GM12878 (cell line): ENCODE measurements around the gene DUSP16. TPM values are rescaled to one million over a fixed set of nuclear protein-coding genes. Genes with fewer than 3 reads are reported as not detected.

Experiments
- ATAC-seq: fragments of 200-7000 bp; cut with Tn5 transposase; 3 replicates; pipeline ENCODE4 v1.9.1; 2020; ENCODE audit warnings: mild to moderate bottlenecking, moderate library complexity
- BruUV-seq: library from RNA; stranded (reverse); fragments of 400-500 nt; replicated peaks from 2 replicates; lab custom pipeline; 2021; lab: Mats Ljungman, UMichigan
- CTCF ChIA-PET: fragments of 300-600 bp; sonication (Branson Sonifier 250); formaldehyde crosslinking; extraction: SDS; loops from one replicate; lab custom pipeline; 2021; ENCODE audit warnings: inconsistent platforms; lab: Yijun Ruan, JAX
- POLR2A ChIA-PET: fragments of 350-600 bp; formaldehyde crosslinking; extraction: SDS; loops from one replicate; lab custom pipeline; 2021; ENCODE audit warnings: inconsistent platforms; lab: Charles Lee
- RAD21 ChIA-PET: fragments of 300-600 bp; sonication (Branson Sonifier 250); formaldehyde crosslinking; loops from one replicate; lab custom pipeline; 2023; ENCODE audit warnings: antibody characterized with exemption; ENCODE audit not compliant: unreplicated experiment; lab: Charles Lee
- SMC1A ChIA-PET: fragments of 300-600 bp; sonication (Branson Sonifier 250); formaldehyde crosslinking; loops from one replicate; lab custom pipeline; 2023; ENCODE audit not compliant: unreplicated experiment, uncharacterized antibody; lab: Charles Lee
- DNase-seq: peaks from one replicate; pipeline ENCODE4 v3.0.0-alpha.2; 2011; ENCODE audit warnings: low read depth, low spot score
- FAIRE-seq: peaks from 3 replicates; lab custom pipeline; 2011; peaks lifted over from hg19 to GRCh38; lab: Jason Lieb, UNC
- H2AFZ ChIP-seq: 2 replicates; pipeline ENCODE4 v1.6.0; 2011; ENCODE audit warnings: low read depth, low read length, control low read depth; ENCODE audit not compliant: control insufficient read depth
- H3K27ac ChIP-seq: 2 replicates; pipeline ENCODE4 v1.5.1; 2011; ENCODE audit warnings: control low read depth; ENCODE audit not compliant: control insufficient read depth, insufficient read depth
- H3K27me3 ChIP-seq, 2 experiments: replicated peaks in 1 of 2; 2 replicates each; pipeline versions ENCODE4 v1.6.0 to v1.6.1; 2011; ENCODE audit warnings: low read length in 1 of 2; ENCODE audit not compliant: control insufficient read depth in 2 of 2, insufficient read depth in 2 of 2
- H3K36me3 ChIP-seq, 2 experiments: 2 replicates each; pipeline ENCODE4 v1.5.1; 2011; ENCODE audit warnings: low read length in 1 of 2; ENCODE audit not compliant: control insufficient read depth in 2 of 2, insufficient read depth in 2 of 2
- H3K4me1 ChIP-seq: 2 replicates; pipeline ENCODE4 v1.6.1; 2011; ENCODE audit warnings: mild to moderate bottlenecking, low read length, moderate library complexity, mixed read lengths; ENCODE audit not compliant: control insufficient read depth, insufficient read depth
- H3K4me2 ChIP-seq: 2 replicates; pipeline ENCODE4 v1.6.0; 2011; ENCODE audit warnings: control low read depth; ENCODE audit not compliant: control insufficient read depth, insufficient read depth
- H3K4me3 ChIP-seq: fragments of 200-600 bp; sonication (generic); 2 replicates; pipeline ENCODE4 v1.5.1; 2016
- H3K79me2 ChIP-seq: 2 replicates; pipeline ENCODE4 v1.6.0; 2011; ENCODE audit warnings: low read length; ENCODE audit not compliant: control insufficient read depth, insufficient read depth
- H3K9ac ChIP-seq: 2 replicates; pipeline ENCODE4 v1.8.0; 2011; ENCODE audit warnings: low read length, control low read depth, mixed read lengths; ENCODE audit not compliant: control insufficient read depth, insufficient read depth
- H3K9me3 ChIP-seq: replicated peaks from 3 replicates; pipeline ENCODE4 v1.5.1; 2011; ENCODE audit warnings: mild to moderate bottlenecking, low read length; ENCODE audit not compliant: control insufficient read depth, insufficient read depth
- H4K20me1 ChIP-seq: 2 replicates; pipeline ENCODE4 v1.6.0; 2011; ENCODE audit not compliant: control insufficient read depth, insufficient read depth
- ATF3 ChIP-seq: IDR thresholded peaks from 2 replicates; pipeline ENCODE4 v1.6.1; 2011; ENCODE audit warnings: low read depth, mild to moderate bottlenecking, low read length, moderate library complexity, borderline replicate concordance; ENCODE audit errors: extremely low read depth
- BHLHE40 ChIP-seq, 2 experiments: fragments of 450-650 bp in 1 of 2; IDR thresholded peaks; 2 replicates each; pipeline ENCODE4 v1.6.1; 2011 to 2017; ENCODE audit warnings: low read depth in 2 of 2, borderline replicate concordance in 1 of 2, improper control_type of control experiment in 1 of 2, low read length in 1 of 2, mild to moderate bottlenecking in 1 of 2
- CHD1 ChIP-seq: IDR thresholded peaks from 2 replicates; pipeline ENCODE4 v1.6.1; 2012; ENCODE audit warnings: low read depth, low read length, improper control_type of control experiment
- HDAC2 ChIP-seq: fragments of 200-600 bp; sonication (generic); IDR thresholded peaks from 2 replicates; pipeline ENCODE4 v1.6.1; 2017
- HDAC6 ChIP-seq: fragments of 200-600 bp; sonication (generic); IDR thresholded peaks from one replicate; pipeline ENCODE4 v1.8.0; 2017; ENCODE audit warnings: antibody characterized with exemption; ENCODE audit not compliant: unreplicated experiment
- IRF3 ChIP-seq: fragments of 450-650 bp; IDR thresholded peaks from 2 replicates; pipeline ENCODE4 v1.6.1; 2014; ENCODE audit warnings: mild to moderate bottlenecking
- MEF2A ChIP-seq: IDR thresholded peaks from 2 replicates; pipeline ENCODE4 v1.6.1; 2011; ENCODE audit warnings: low read depth, mild to moderate bottlenecking, low read length, moderate library complexity; ENCODE audit not compliant: insufficient read depth
- MYC ChIP-seq: IDR thresholded peaks from 2 replicates; pipeline ENCODE4 v1.6.1; 2011; ENCODE audit warnings: mild to moderate bottlenecking, low read length, moderate library complexity, inconsistent platforms; ENCODE audit not compliant: insufficient read depth, insufficient replicate concordance, insufficient read length, severe bottlenecking
- NR2C2 ChIP-seq: IDR thresholded peaks from 2 replicates; pipeline ENCODE4 v1.6.1; 2011; ENCODE audit warnings: borderline replicate concordance, low read depth; ENCODE audit not compliant: control insufficient read depth, insufficient read length
- PBX3 ChIP-seq: IDR thresholded peaks from 2 replicates; pipeline ENCODE4 v1.6.1; 2011; ENCODE audit warnings: mild to moderate bottlenecking, low read depth, low read length, moderate library complexity; ENCODE audit not compliant: insufficient replicate concordance
- RAD51 ChIP-seq: fragments of 450-650 bp; IDR thresholded peaks from 2 replicates; pipeline ENCODE4 v1.6.1; 2016; ENCODE audit warnings: moderate library complexity, mild to moderate bottlenecking, inconsistent platforms
- SMC3 ChIP-seq: IDR thresholded peaks from 2 replicates; pipeline ENCODE4 v1.6.1; 2011; ENCODE audit warnings: low read length, improper control_type of control experiment, borderline replicate concordance
- SP1 ChIP-seq: IDR thresholded peaks from one replicate; pipeline ENCODE4 v1.6.1; 2011; ENCODE audit warnings: low read depth, low read length
- SUPT20H ChIP-seq: IDR thresholded peaks from 2 replicates; pipeline ENCODE4 v1.6.1; 2011; ENCODE audit warnings: low read depth, mild to moderate bottlenecking, low read length, moderate library complexity, borderline replicate concordance; ENCODE audit not compliant: control insufficient read depth
- WGBS: methylation state at CpG from one replicate; pipeline ENCODE4 v1.1.6; 2016; ENCODE audit warnings: low lambda C conversion rate; ENCODE audit not compliant: insufficient replicate concordance, insufficient coverage; ENCODE audit errors: missing lambda C conversion rate; 5-methylcytosine and 5-hydroxymethylcytosine counted together
- in situ Hi-C: fragments of 300-500 bp; cut with MboI; formaldehyde crosslinking; loops from 9 replicates; pipeline ENCODE4 v1.14.3; 2018; ENCODE audit warnings: mixed read lengths
- intact Hi-C: fragments of 100-400 bp; cut with micrococcal nuclease; formaldehyde crosslinking; loops from one replicate; pipeline ENCODE4 v1.14.2; 2022; ENCODE audit not compliant: unreplicated experiment
- polyA plus RNA-seq, 11 experiments: library from polyadenylated mRNA; depleted of rRNA in 4 of 11; unstranded in 6 of 11; stranded (reverse) in 5 of 11; fragments of >200 nt; fragmentation: Nextera tagmentation in 4 of 11; fragmentation: Illumina TruSeq in 1 of 11; extraction: Ambion mirVana in 4 of 11; extraction: Trizol in 1 of 11; gene quantifications; 1 replicate in 1 of 11; 2 replicates in 10 of 11; pipeline versions ENCODE4 v1.2.1 to v1.2.3, GENCODE V29; 2011 to 2016; ENCODE audit warnings: inconsistent platforms in 2 of 11, missing spikeins in 2 of 11, low read depth in 1 of 11
- total RNA-seq, 4 experiments: library from RNA; depleted of rRNA in 3 of 4; stranded (reverse); fragments of >200 nt in 3 of 4; fragmentation: Illumina TruSeq in 1 of 4; extraction: Trizol in 1 of 4; gene quantifications; 2 replicates each; pipeline versions ENCODE4 v1.2.1 to v1.2.3, GENCODE V29; 2013 to 2021

Gene DUSP16
- total and polyA plus RNA-seq, 10 of the 15 experiments (the other 5 are each of a cell fraction or from before 2014, with no cell fraction given): 3.9 to 75.3 (median 26.8) TPM

- peaks cover 5% of the 10 kb centered on the region; the same call in 1 of the 2 replicates for H3K4me1 ChIP-seq
- POLR2A ChIA-PET: interaction anchor here (1.4 kb wide), 1 partner anchor 20 kb away, joined by 5 read pairs; no protein-coding TSS in a partner anchor
Observed at GRCh38 chr12:12453635-12454034, 109.0 kb downstream of the DUSP16 start.

More at GRCh38 chr12:12453635-12454034, 109.0 kb downstream of the DUSP16 start:
- Histone ChIP-seq H4K20me1 (no peaks in the 10 kb centered on the region), H3K27ac (no peak overlapping the region), H3K4me2 (no peak overlapping the region), H3K9ac (no peak overlapping the region), H3K9me3 (no peaks in the 10 kb centered on the region), H2AFZ (no peak overlapping the region), H3K27me3 (no peaks in the 10 kb centered on the region), H3K79me2 (no peaks in the 10 kb centered on the region), H3K4me3 (no peak overlapping the region), H3K36me3 (no peaks in the 10 kb centered on the region)
- SMC1A ChIA-PET: interaction anchor here (0.7 to 2.0 kb wide), 2 partner anchors 10 to 94 kb away, joined by 3 to 12 read pairs; no protein-coding TSS in a partner anchor
- in situ Hi-C loops (no loop called here), intact Hi-C loops (no loop called here)
- CTCF ChIA-PET: no interaction called here
- RAD21 ChIA-PET: no interaction called here
- FAIRE-seq: no peak
- ATAC-seq: no peak
- TF ChIP-seq ATF3 (no peak), NR2C2 (no peak), MEF2A (no peak), SP1 (no peak), HDAC2 (no peak), SMC3 (no peak), SUPT20H (no peak), IRF3 (no peak), MYC (no peak), CHD1 (no peak), PBX3 (no peak), BHLHE40 (IDR thresholded peaks at IDR 0.05; ENCODE audit: borderline replicate concordance in 1 of 2, low read depth in 2 of 2, low read length in 1 of 2) (no peak), HDAC6 (no peak), RAD51 (no peak)
- no TSS peak for BruUV-seq
- DNase-seq: no peak
- WGBS: 96% methylated on average over 1 of the region's 1 CpG
